HG03342 (cell line): Measurements from ENCODE around the gene KDM2A.

ENCODE experiments used
- ATAC-seq: cut with Tn5 transposase; IDR thresholded peaks from one replicate; pipeline ENCODE4 v1.9.1; 2021; ENCODE audit warnings: mild to moderate bottlenecking, moderate library complexity; ENCODE audit not compliant: unreplicated experiment

KDM2A gene

GRCh38 chr11:67282876-67283371 lies 163.9 kb downstream of the KDM2A start:
- ATAC-seq: no peak

- no peak for ATAC-seq
These were observed 164.5 kb downstream of the KDM2A start for GRCh38 chr11:67283481-67283963.

GRCh38 chr11:67284811-67285540 lies 165.9 kb downstream of the KDM2A start:
- no peak for ATAC-seq

GRCh38 chr11:67285541-67286498 lies 166.8 kb downstream of the KDM2A start:
- ATAC-seq: no peak

GRCh38 chr11:67286621-67287333 lies 167.7 kb downstream of the KDM2A start:
- ATAC-seq: no peak

GRCh38 chr11:67287355-67288197 lies 168.5 kb downstream of the KDM2A start:
- no peak for ATAC-seq

GRCh38 chr11:67288198-67288451 lies 169.1 kb downstream of the KDM2A start:
- no peak for ATAC-seq

- peak; percentile 64 for ATAC-seq
These were observed 169.6 kb downstream of the KDM2A start for GRCh38 chr11:67288452-67289225.

GRCh38 chr11:67289226-67289650 lies 170.2 kb downstream of the KDM2A start, which contains the start of gene ANKRD13D:
TSS of gene ANKRD13D (plus strand) at chr11:67289303. CDS start at chr11:67289461, 158 bp downstream.
- peak; percentile 47 for ATAC-seq

GRCh38 chr11:67289651-67290479 lies 170.8 kb downstream of the KDM2A start:
- no peak for ATAC-seq

- ATAC-seq: no peak
These were observed 171.7 kb downstream of the KDM2A start for GRCh38 chr11:67290801-67291200.

- no peak for ATAC-seq
These were observed 172.7 kb downstream of the KDM2A start for GRCh38 chr11:67291481-67292381.

- ATAC-seq: no peak
These were observed 173.6 kb downstream of the KDM2A start for GRCh38 chr11:67292671-67293070.

GRCh38 chr11:67293090-67293489 lies 174.0 kb downstream of the KDM2A start:
- ATAC-seq: no peak

- ATAC-seq: no peak
These were observed 176.8 kb downstream of the KDM2A start for GRCh38 chr11:67295846-67296245.

- ATAC-seq: no peak
These were observed 179.7 kb downstream of the KDM2A start for GRCh38 chr11:67298786-67299185.

GRCh38 chr11:67299471-67300191 lies 180.6 kb downstream of the KDM2A start:
- no peak for ATAC-seq
